IMR-90 (cell line): ENCODE data around the gene PRSS16. TPM values are rescaled to one million over a fixed set of nuclear protein-coding genes. Genes with fewer than 3 reads are reported as not detected.

ENCODE experiments used
- ATAC-seq: fragments of 200-7000 bp; cut with Tn5 transposase; 2 replicates; pipeline ENCODE4 v1.9.1; 2020; ENCODE audit warnings: low read depth, mild to moderate bottlenecking, moderate library complexity
- BruUV-seq: library from RNA; stranded (reverse); fragments of 400-500 nt; replicated peaks from 2 replicates; lab custom pipeline; 2021; lab: Mats Ljungman, UMichigan
- CTCF ChIA-PET: fragments of 300-600 bp; formaldehyde crosslinking; extraction: SDS; loops from one replicate; lab custom pipeline; 2021; ENCODE audit warnings: antibody characterized with exemption; lab: Yijun Ruan, JAX
- POLR2A ChIA-PET: fragments of 300-600 bp; sonication (Branson Sonifier 250); formaldehyde crosslinking; loops from one replicate; lab custom pipeline; 2022; ENCODE audit warnings: antibody characterized with exemption; ENCODE audit not compliant: unreplicated experiment; lab: Charles Lee
- DNase-seq: peaks from one replicate; pipeline ENCODE4 v3.0.0; 2013
- H2AFZ ChIP-seq: replicated peaks from 2 replicates; pipeline ENCODE3; 2013; ENCODE audit warnings: low read length, mild to moderate bottlenecking; ENCODE audit not compliant: poor library complexity
- H2AK5ac ChIP-seq: 2 replicates; pipeline ENCODE4 v1.6.1; 2013; ENCODE audit warnings: low read depth, low read length, inconsistent platforms
- H2AK9ac ChIP-seq: replicated peaks from 2 replicates; pipeline ENCODE3; 2013; ENCODE audit warnings: mild to moderate bottlenecking, low read depth, low read length, moderate library complexity; ENCODE audit not compliant: poor library complexity
- H2BK120ac ChIP-seq: 2 replicates; pipeline ENCODE4 v1.6.1; 2013; ENCODE audit warnings: low read depth, low read length, inconsistent platforms
- H2BK15ac ChIP-seq: 3 replicates; pipeline ENCODE4 v1.6.1; 2013; ENCODE audit warnings: low read depth, low read length, inconsistent platforms
- H2BK20ac ChIP-seq: 2 replicates; pipeline ENCODE4 v1.6.1; 2013; ENCODE audit warnings: low read depth, mild to moderate bottlenecking, inconsistent platforms, low read length, moderate library complexity
- H2BK5ac ChIP-seq: 2 replicates; pipeline ENCODE4 v1.6.1; 2013; ENCODE audit warnings: mild to moderate bottlenecking, low read depth, low read length, inconsistent platforms; ENCODE audit not compliant: poor library complexity, severe bottlenecking
- H3K14ac ChIP-seq: replicated peaks from 2 replicates; pipeline ENCODE4 v1.6.1; 2013; ENCODE audit warnings: low read depth, low read length, inconsistent platforms
- H3K18ac ChIP-seq: 2 replicates; pipeline ENCODE4 v1.6.1; 2013; ENCODE audit warnings: low read depth, low read length, control low read depth
- H3K23ac ChIP-seq: 2 replicates; pipeline ENCODE4 v1.6.1; 2013; ENCODE audit warnings: low read depth, low read length, inconsistent platforms
- H3K27ac ChIP-seq: 2 replicates; pipeline ENCODE4 v1.5.1; 2013; ENCODE audit warnings: mild to moderate bottlenecking, control low read depth, low read length; ENCODE audit not compliant: insufficient read depth
- H3K27me3 ChIP-seq: 2 replicates; pipeline ENCODE4 v1.6.1; 2013; ENCODE audit warnings: low read length; ENCODE audit not compliant: control insufficient read depth, insufficient read depth
- H3K36me3 ChIP-seq: 2 replicates; pipeline ENCODE4 v1.6.1; 2013; ENCODE audit warnings: low read length, mixed read lengths; ENCODE audit not compliant: control insufficient read depth, insufficient read depth
- H3K4ac ChIP-seq: 2 replicates; pipeline ENCODE4 v1.6.1; 2013; ENCODE audit warnings: low read depth, low read length, inconsistent platforms
- H3K4me1 ChIP-seq: 2 replicates; pipeline ENCODE4 v1.6.1; 2013; ENCODE audit warnings: low read length, mixed read lengths; ENCODE audit not compliant: control insufficient read depth, insufficient read depth
- H3K4me2 ChIP-seq: 2 replicates; pipeline ENCODE4 v1.6.1; 2013; ENCODE audit warnings: low read depth, mild to moderate bottlenecking, control low read depth, low read length, moderate library complexity
- H3K4me3 ChIP-seq: 2 replicates; pipeline ENCODE4 v1.5.1; 2013; ENCODE audit warnings: low read depth, mild to moderate bottlenecking, control low read depth, low read length, moderate library complexity; ENCODE audit not compliant: insufficient read depth
- H3K56ac ChIP-seq: 2 replicates; pipeline ENCODE4 v1.6.1; 2013; ENCODE audit warnings: low read length, inconsistent platforms; ENCODE audit not compliant: insufficient read depth; ENCODE audit errors: extremely low read depth
- H3K79me1 ChIP-seq, 2 experiments: 2 replicates each; pipeline ENCODE4 v1.6.1; 2013; ENCODE audit warnings: low read length in 2 of 2, inconsistent platforms in 1 of 2, low read depth in 1 of 2
- H3K9ac ChIP-seq: 2 replicates; pipeline ENCODE4 v1.6.1; 2013; ENCODE audit warnings: low read depth, low read length, control low read depth
- H3K9me1 ChIP-seq: 2 replicates; pipeline ENCODE4 v1.6.1; 2013; ENCODE audit warnings: low read length, inconsistent platforms; ENCODE audit not compliant: insufficient read depth
- H3K9me3 ChIP-seq: 2 replicates; pipeline ENCODE4 v1.6.1; 2013; ENCODE audit warnings: low read length; ENCODE audit not compliant: control insufficient read depth, insufficient read depth
- H4K20me1 ChIP-seq: 2 replicates; pipeline ENCODE4 v1.6.1; 2013; ENCODE audit warnings: low read length, inconsistent platforms; ENCODE audit not compliant: insufficient read depth
- H4K5ac ChIP-seq: 2 replicates; pipeline ENCODE4 v1.6.1; 2013; ENCODE audit warnings: mild to moderate bottlenecking, low read depth, low read length, control low read depth
- H4K8ac ChIP-seq, 2 experiments: 2 replicates each; pipeline ENCODE4 v1.6.1; 2013; ENCODE audit warnings: low read depth in 2 of 2, low read length in 2 of 2, control low read depth in 1 of 2, inconsistent platforms in 1 of 2
- H4K91ac ChIP-seq: 2 replicates; pipeline ENCODE4 v1.6.1; 2013; ENCODE audit warnings: low read depth, low read length, inconsistent platforms; ENCODE audit not compliant: insufficient read depth
- CHD1 ChIP-seq: IDR thresholded peaks from 2 replicates; pipeline ENCODE4 v1.6.1; 2012; ENCODE audit warnings: low read depth, low read length, improper control_type of control experiment
- MXI1 ChIP-seq: IDR thresholded peaks from 2 replicates; pipeline ENCODE4 v1.6.1; 2012; ENCODE audit warnings: low read depth, mild to moderate bottlenecking, low read length, moderate library complexity, borderline replicate concordance
- WGBS, 2 experiments: methylation state at CpG; one replicate each; pipeline versions ENCODE4 v1.1.5 to v1.1.7; 2013; ENCODE audit warnings: missing lambda C conversion rate in 2 of 2; ENCODE audit not compliant: insufficient read length in 1 of 2; ENCODE audit errors: extremely low coverage in 2 of 2; 5-methylcytosine and 5-hydroxymethylcytosine counted together
- dilution Hi-C: fragments of 300-500 bp; cut with HindIII; formaldehyde crosslinking; loops from one replicate; pipeline ENCODE4 v1.14.3; 2018; ENCODE audit warnings: low sequenced_read_pairs; ENCODE audit not compliant: unreplicated experiment
- in situ Hi-C: fragments of 300-500 bp; cut with MboI; formaldehyde crosslinking; loops from 3 replicates; pipeline ENCODE4 v1.14.3; 2019; ENCODE audit warnings: low sequenced_read_pairs, inconsistent platforms, mixed read lengths
- intact Hi-C: fragments of 100-400 bp; cut with micrococcal nuclease; formaldehyde crosslinking; loops from 2 replicates; pipeline ENCODE4 v1.10.0; 2022
- polyA plus RNA-seq, 3 experiments: library from polyadenylated mRNA; depleted of rRNA; stranded (reverse); fragments of >200 nt; gene quantifications; 2 replicates each; pipeline ENCODE4 v1.2.3, GENCODE V29; 2012; ENCODE audit warnings: low replicate concordance in 1 of 3
- total RNA-seq: library from RNA; depleted of rRNA; stranded (reverse); fragments of >200 nt; gene quantifications from 2 replicates; pipeline ENCODE4 v1.2.3, GENCODE V29; 2012
- TF ChIP-seq, protein P1 (sequence below): fragments of 150-350 bp; IDR thresholded peaks from 2 replicates; pipeline ENCODE4 v1.6.1; 2017; ENCODE audit warnings: mild to moderate bottlenecking, antibody characterized with exemption, low read length, low read depth

Gene PRSS16
- total and polyA plus RNA-seq, 2 of the 4 experiments (the other 2 are of a cell fraction), result 0.39 TPM; not detected in 1

DNA sequence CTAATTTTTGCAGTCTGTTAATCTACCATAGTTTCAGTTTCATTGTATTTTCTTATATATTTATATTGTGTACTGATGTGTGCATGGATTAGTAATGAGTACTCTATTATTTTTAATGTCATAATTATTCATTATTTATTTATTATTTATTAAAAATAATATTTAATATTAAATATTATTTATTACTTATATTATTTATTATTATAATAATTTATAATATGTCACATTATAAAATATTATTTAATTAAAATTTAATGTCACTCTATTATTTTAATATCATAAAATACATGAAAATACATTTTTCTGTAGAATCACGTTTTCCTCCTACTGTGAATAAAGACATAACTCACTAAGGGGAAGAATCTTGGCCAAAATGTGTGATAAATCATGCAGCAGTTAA lies 34.1 kb downstream of the PRSS16 start:
- Histone ChIP-seq H4K91ac (no peak overlapping the region), H3K4me1 (no peaks in the 10 kb centered on the region), H4K5ac (no peak overlapping the region), H2AK5ac (no peak overlapping the region), H2BK5ac (no peak overlapping the region), H2BK120ac (no peak overlapping the region), H3K79me1 (no peaks in the 10 kb centered on the region), H2BK20ac (no peak overlapping the region), H3K9me3 (peaks cover 4% of the 10 kb centered on the region), H2AK9ac (no peak overlapping the region), H3K9ac (no peak overlapping the region), H3K23ac (no peak overlapping the region), H2BK15ac (no peak overlapping the region), H3K14ac (no peak overlapping the region), H3K56ac (no peak overlapping the region), H3K36me3 (no peaks in the 10 kb centered on the region), H3K4me3 (no peak overlapping the region), H4K8ac (no peak overlapping the region), H3K4me2 (no peak overlapping the region), H3K9me1 (no peaks in the 10 kb centered on the region; the same call in 1 of the 2 replicates), H3K18ac (no peak overlapping the region), H3K27me3 (peaks cover 32% of the 10 kb centered on the region), H4K20me1 (0 out of 2 replicates have a peak, but pooled peaks cover 3% of the 10 kb centered on the region), H3K4ac (no peak overlapping the region), H2AFZ (no peak overlapping the region), H3K27ac (no peak overlapping the region)
- ATAC-seq (no peak), DNase-seq (no peak)
- WGBS, 2 experiments, result no CpG with 5 or more reads among the region's 1 CpG
- in situ Hi-C loops (no loop called here), intact Hi-C loops (loop anchor here (5.0 kb wide), 2 partner anchors 191 to 471 kb away; partner anchors contain the start of gene ZNF184), dilution Hi-C loops (no loop called here)
- TF ChIP-seq, protein P1, sequence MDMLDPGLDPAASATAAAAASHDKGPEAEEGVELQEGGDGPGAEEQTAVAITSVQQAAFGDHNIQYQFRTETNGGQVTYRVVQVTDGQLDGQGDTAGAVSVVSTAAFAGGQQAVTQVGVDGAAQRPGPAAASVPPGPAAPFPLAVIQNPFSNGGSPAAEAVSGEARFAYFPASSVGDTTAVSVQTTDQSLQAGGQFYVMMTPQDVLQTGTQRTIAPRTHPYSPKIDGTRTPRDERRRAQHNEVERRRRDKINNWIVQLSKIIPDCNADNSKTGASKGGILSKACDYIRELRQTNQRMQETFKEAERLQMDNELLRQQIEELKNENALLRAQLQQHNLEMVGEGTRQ, result no peak
- TF ChIP-seq MXI1, result no peak
- no peak for TF ChIP-seq CHD1
- no TSS peak for BruUV-seq
- ChIA-PET CTCF (no interaction called here), POLR2A (no interaction called here)
